OCI-LY7 (cell line): ENCODE measurements around the gene UGT1A10.

Experiments used
- EZH2phosphoT487 ChIP-seq: fragments of 200-600 bp; sonication (generic); IDR thresholded peaks from 2 replicates; pipeline ENCODE4 v1.6.1; 2018; ENCODE audit warnings: low read depth, borderline replicate concordance, mild to moderate bottlenecking, mixed run types, antibody characterized with exemption, low read length, moderate library complexity, mixed read lengths
- TF ChIP-seq, protein P1 (sequence below): fragments of 200-600 bp; sonication (generic); conservative IDR thresholded peaks from 2 replicates; pipeline ENCODE4 v1.5.1; 2014; ENCODE audit warnings: mild to moderate bottlenecking, antibody characterized with exemption, low read length, moderate library complexity, mixed read lengths

- TF ChIP-seq, protein P1, sequence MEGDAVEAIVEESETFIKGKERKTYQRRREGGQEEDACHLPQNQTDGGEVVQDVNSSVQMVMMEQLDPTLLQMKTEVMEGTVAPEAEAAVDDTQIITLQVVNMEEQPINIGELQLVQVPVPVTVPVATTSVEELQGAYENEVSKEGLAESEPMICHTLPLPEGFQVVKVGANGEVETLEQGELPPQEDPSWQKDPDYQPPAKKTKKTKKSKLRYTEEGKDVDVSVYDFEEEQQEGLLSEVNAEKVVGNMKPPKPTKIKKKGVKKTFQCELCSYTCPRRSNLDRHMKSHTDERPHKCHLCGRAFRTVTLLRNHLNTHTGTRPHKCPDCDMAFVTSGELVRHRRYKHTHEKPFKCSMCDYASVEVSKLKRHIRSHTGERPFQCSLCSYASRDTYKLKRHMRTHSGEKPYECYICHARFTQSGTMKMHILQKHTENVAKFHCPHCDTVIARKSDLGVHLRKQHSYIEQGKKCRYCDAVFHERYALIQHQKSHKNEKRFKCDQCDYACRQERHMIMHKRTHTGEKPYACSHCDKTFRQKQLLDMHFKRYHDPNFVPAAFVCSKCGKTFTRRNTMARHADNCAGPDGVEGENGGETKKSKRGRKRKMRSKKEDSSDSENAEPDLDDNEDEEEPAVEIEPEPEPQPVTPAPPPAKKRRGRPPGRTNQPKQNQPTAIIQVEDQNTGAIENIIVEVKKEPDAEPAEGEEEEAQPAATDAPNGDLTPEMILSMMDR: no peak
- TF ChIP-seq EZH2phosphoT487: no peak
Measured at GRCh38 chr2:233679196-233679595, 42.9 kb downstream of the UGT1A10 start.
